ENCODE results near the gene F2.

DNA sequence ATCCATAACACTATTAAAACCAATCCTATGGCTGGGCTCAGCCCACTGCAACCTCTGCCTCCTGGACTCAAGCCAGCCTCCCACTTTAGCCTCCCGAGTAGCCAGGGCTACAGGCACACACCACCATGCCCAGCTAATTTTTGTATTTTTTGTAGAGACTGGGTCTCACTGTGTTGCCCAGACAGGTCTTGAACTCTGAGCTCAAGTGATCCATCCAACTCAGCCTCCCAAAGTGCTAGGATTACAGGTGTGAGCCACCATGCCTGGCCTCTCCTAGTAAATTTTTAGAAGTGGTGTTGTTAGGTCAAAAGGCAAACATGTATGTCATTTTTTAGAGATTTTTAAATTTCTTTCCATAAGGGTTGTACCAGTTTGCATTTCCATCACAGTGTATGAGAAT is 14.2 kb downstream of the F2 start:
- TF ChIP-seq, protein P1, sequence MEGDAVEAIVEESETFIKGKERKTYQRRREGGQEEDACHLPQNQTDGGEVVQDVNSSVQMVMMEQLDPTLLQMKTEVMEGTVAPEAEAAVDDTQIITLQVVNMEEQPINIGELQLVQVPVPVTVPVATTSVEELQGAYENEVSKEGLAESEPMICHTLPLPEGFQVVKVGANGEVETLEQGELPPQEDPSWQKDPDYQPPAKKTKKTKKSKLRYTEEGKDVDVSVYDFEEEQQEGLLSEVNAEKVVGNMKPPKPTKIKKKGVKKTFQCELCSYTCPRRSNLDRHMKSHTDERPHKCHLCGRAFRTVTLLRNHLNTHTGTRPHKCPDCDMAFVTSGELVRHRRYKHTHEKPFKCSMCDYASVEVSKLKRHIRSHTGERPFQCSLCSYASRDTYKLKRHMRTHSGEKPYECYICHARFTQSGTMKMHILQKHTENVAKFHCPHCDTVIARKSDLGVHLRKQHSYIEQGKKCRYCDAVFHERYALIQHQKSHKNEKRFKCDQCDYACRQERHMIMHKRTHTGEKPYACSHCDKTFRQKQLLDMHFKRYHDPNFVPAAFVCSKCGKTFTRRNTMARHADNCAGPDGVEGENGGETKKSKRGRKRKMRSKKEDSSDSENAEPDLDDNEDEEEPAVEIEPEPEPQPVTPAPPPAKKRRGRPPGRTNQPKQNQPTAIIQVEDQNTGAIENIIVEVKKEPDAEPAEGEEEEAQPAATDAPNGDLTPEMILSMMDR (conservative IDR thresholded peaks at IDR 0.05; ENCODE audit: low read length): no peak
- no peak for TF ChIP-seq EZH2phosphoT487 (IDR thresholded peaks at IDR 0.05; ENCODE audit: borderline replicate concordance)

Measured in Loucy (cell line).